CD14-positive monocyte (primary cell): ENCODE data around the gene WIPI1. TPM values are rescaled to one million over a fixed set of nuclear protein-coding genes. Genes with fewer than 3 reads are reported as not detected.

Source experiments
- DNase-seq, 3 donors: peaks; one replicate each; pipeline ENCODE4 v3.0.0-alpha.2; 2011 to 2022
- H2AFZ ChIP-seq: 2 replicates; pipeline ENCODE4 v1.6.0; 2012; ENCODE audit warnings: mild to moderate bottlenecking, low read depth, low read length, inconsistent platforms; ENCODE audit not compliant: insufficient read depth, poor library complexity, severe bottlenecking
- H3K27ac ChIP-seq, 2 donors: 1 replicate in 1 of 2; 2 replicates in 1 of 2; pipeline ENCODE4 v1.5.1; 2012 to 2013; ENCODE audit warnings: low read length in 2 of 2, control low read depth in 1 of 2, inconsistent platforms in 1 of 2, low read depth in 1 of 2, mild to moderate bottlenecking in 1 of 2
- H3K27me3 ChIP-seq, 2 donors: one replicate each; pipeline versions ENCODE4 v1.6.0 to v1.6.1; 2011 to 2013; ENCODE audit warnings: low read length in 2 of 2; ENCODE audit not compliant: control insufficient read depth in 2 of 2, insufficient read depth in 2 of 2
- H3K36me3 ChIP-seq, 2 donors: replicated peaks in 1 of 2; 1 replicate in 1 of 2; 2 replicates in 1 of 2; pipeline versions ENCODE4 v1.5.1 to v1.6.1; 2012 to 2013; ENCODE audit warnings: low read length in 2 of 2, control low read depth in 1 of 2, inconsistent platforms in 1 of 2, mild to moderate bottlenecking in 1 of 2; ENCODE audit not compliant: insufficient read depth in 2 of 2, control insufficient read depth in 1 of 2
- H3K4me1 ChIP-seq, 2 donors: 1 replicate in 1 of 2; 2 replicates in 1 of 2; pipeline versions ENCODE4 v1.5.1 to v1.6.1; 2012 to 2013; ENCODE audit warnings: low read length in 2 of 2, control low read depth in 1 of 2, inconsistent platforms in 1 of 2, mild to moderate bottlenecking in 1 of 2, moderate library complexity in 1 of 2; ENCODE audit not compliant: insufficient read depth in 2 of 2, control insufficient read depth in 1 of 2
- H3K4me2 ChIP-seq: replicated peaks from 2 replicates; pipeline ENCODE3; 2012; ENCODE audit warnings: low read length, moderate library complexity, mild to moderate bottlenecking; ENCODE audit not compliant: poor library complexity, severe bottlenecking; ENCODE audit errors: extremely low read depth
- H3K4me3 ChIP-seq, 3 experiments: fragments of 200-600 bp in 1 of 3; sonication (generic) in 1 of 3; replicated peaks in 1 of 3; 1 replicate in 2 of 3; 2 replicates in 1 of 3; pipeline ENCODE4 v1.5.1; 2011 to 2013; ENCODE audit warnings: low read length in 3 of 3, mild to moderate bottlenecking in 3 of 3, control low read depth in 2 of 3, low read depth in 2 of 3, inconsistent platforms in 1 of 3, moderate library complexity in 1 of 3
- H3K79me2 ChIP-seq: 2 replicates; pipeline ENCODE4 v1.6.0; 2012; ENCODE audit warnings: mild to moderate bottlenecking, control low read depth, inconsistent platforms, low read length, moderate library complexity; ENCODE audit not compliant: insufficient read depth
- H3K9ac ChIP-seq: 2 replicates; pipeline ENCODE4 v1.6.0; 2017; ENCODE audit warnings: low read length, mild to moderate bottlenecking; ENCODE audit not compliant: insufficient read depth, poor library complexity, severe bottlenecking
- H3K9me3 ChIP-seq, 2 donors: replicated peaks in 1 of 2; 1 replicate in 1 of 2; 2 replicates in 1 of 2; pipeline versions ENCODE4 v1.5.1 to v1.6.1; 2012 to 2013; ENCODE audit warnings: low read length in 2 of 2, control low read depth in 1 of 2; ENCODE audit not compliant: control insufficient read depth in 1 of 2, insufficient read depth in 1 of 2
- H4K20me1 ChIP-seq: 2 replicates; pipeline ENCODE4 v1.6.0; 2012; ENCODE audit warnings: mild to moderate bottlenecking, low read length, control low read depth, moderate library complexity; ENCODE audit not compliant: insufficient read depth
- H3K27ac Mint-ChIP-seq, 7 donors: one replicate each; pipeline ENCODE4 v1.8.0; 2020; ENCODE audit warnings: mild to moderate bottlenecking in 7 of 7, mixed read lengths in 7 of 7, moderate library complexity in 6 of 7, inconsistent platforms in 2 of 7
- H3K27me3 Mint-ChIP-seq, 3 donors: one replicate each; pipeline ENCODE4 v1.8.0; 2021 to 2022; ENCODE audit warnings: low read depth in 3 of 3, mild to moderate bottlenecking in 3 of 3, mixed read lengths in 3 of 3, moderate library complexity in 3 of 3, inconsistent platforms in 1 of 3
- H3K36me3 Mint-ChIP-seq, 2 donors: one replicate each; pipeline ENCODE4 v1.8.0; 2020; ENCODE audit warnings: mixed read lengths in 2 of 2, inconsistent platforms in 1 of 2, mild to moderate bottlenecking in 1 of 2
- H3K4me1 Mint-ChIP-seq: one replicate; pipeline ENCODE4 v1.8.0; 2020; ENCODE audit warnings: mild to moderate bottlenecking, mixed read lengths
- H3K4me3 Mint-ChIP-seq, 2 donors: one replicate each; pipeline ENCODE4 v1.8.0; 2020; ENCODE audit warnings: mild to moderate bottlenecking in 2 of 2, mixed read lengths in 2 of 2, moderate library complexity in 1 of 2
- H3K9me3 Mint-ChIP-seq, 7 donors: one replicate each; pipeline ENCODE4 v1.8.0; 2020 to 2022; ENCODE audit warnings: mixed read lengths in 7 of 7, mild to moderate bottlenecking in 6 of 7, moderate library complexity in 6 of 7, inconsistent platforms in 2 of 7
- CTCF ChIP-seq: fragments of 200-600 bp; IDR thresholded peaks from one replicate; pipeline ENCODE4 v1.8.0; 2022; ENCODE audit warnings: antibody characterized with exemption, mild to moderate bottlenecking
- WGBS: methylation state at CpG from one replicate; pipeline ENCODE4 v1.1.5; 2013; ENCODE audit warnings: missing lambda C conversion rate; ENCODE audit not compliant: insufficient coverage; 5-methylcytosine and 5-hydroxymethylcytosine counted together
- intact Hi-C, 2 donors: fragments of 100-400 bp; cut with micrococcal nuclease; formaldehyde crosslinking; loops; one replicate each; pipeline versions ENCODE4 v1.15.0 to v1.15.1; 2023
- polyA plus RNA-seq, 3 donors: library from polyadenylated mRNA; depleted of rRNA in 1 of 3; unstranded in 2 of 3; stranded (reverse) in 1 of 3; fragments of 300-500 nt in 2 of 3; fragments of >200 nt in 1 of 3; fragmentation: Illumina TruSeq in 2 of 3; gene quantifications; 1 replicate in 2 of 3; 2 replicates in 1 of 3; pipeline ENCODE4 v1.2.3, GENCODE V29; 2012 to 2021

Gene WIPI1
- polyA plus RNA-seq, 3 donors = 19.9 to 31.9 (median 22.1) TPM

- Mint-ChIP-seq H3K27me3 (peaks cover 0 to 3% (median 1%) of the 10 kb centered on the region in 3 donors), H3K4me1 (no peaks in the 10 kb centered on the region), H3K9me3 (peaks cover 0 to 6% (median 2%) of the 10 kb centered on the region in 7 donors), H3K36me3 (peaks cover 63 to 83% of the 10 kb centered on the region in 2 donors), H3K27ac (no peak overlapping the region), H3K4me3 (no peak overlapping the region)
- Histone ChIP-seq H3K27me3 (no peaks in the 10 kb centered on the region), H2AFZ (no peak overlapping the region), H3K4me1 (no peaks in the 10 kb centered on the region), H3K9me3 (no peaks in the 10 kb centered on the region), H3K36me3 (peaks cover 41 to 66% of the 10 kb centered on the region in 2 donors), H4K20me1 (no peaks in the 10 kb centered on the region), H3K79me2 (no peaks in the 10 kb centered on the region), H3K4me2 (no peak overlapping the region), H3K27ac (no peak overlapping the region), H3K9ac (no peak overlapping the region), H3K4me3 (no peak overlapping the region)
- intact Hi-C loops = no loop called here
- DNase-seq = no peak
- TF ChIP-seq CTCF = no peak
- no CpG with 5 or more reads among the region's 9 CpGs for WGBS
Observed at GRCh38 chr17:68421486-68421885, 35.8 kb downstream of the WIPI1 start.

- intact Hi-C loops = no loop called here
- Mint-ChIP-seq H3K36me3 (peaks cover 59 to 79% of the 10 kb centered on the region in 2 donors), H3K9me3 (peaks cover 0 to 14% (median 8%) of the 10 kb centered on the region in 7 donors), H3K27me3 (peaks cover 0 to 3% (median 1%) of the 10 kb centered on the region in 3 donors), H3K27ac (no peak overlapping the region), H3K4me3 (no peak overlapping the region), H3K4me1 (peaks cover 1% of the 10 kb centered on the region)
- H3K9me3 ChIP-seq = no peaks in the 10 kb centered on the region
- no peak for DNase-seq
- no peak overlapping the region for H3K4me3 ChIP-seq
- no peaks in the 10 kb centered on the region for H3K79me2 ChIP-seq
- no peak overlapping the region for H3K27ac ChIP-seq
- peaks cover 34 to 53% of the 10 kb centered on the region in 2 donors for H3K36me3 ChIP-seq
- no peak for TF ChIP-seq CTCF
- H2AFZ ChIP-seq = no peak overlapping the region
- no peak overlapping the region for H3K4me2 ChIP-seq
- H3K9ac ChIP-seq = no peak overlapping the region
- WGBS = 97% methylated on average over 9 of the region's 14 CpGs
- no peaks in the 10 kb centered on the region for H3K27me3 ChIP-seq
- H3K4me1 ChIP-seq = no peaks in the 10 kb centered on the region
- H4K20me1 ChIP-seq = no peaks in the 10 kb centered on the region
Observed at GRCh38 chr17:68420065-68420464, 37.2 kb downstream of the WIPI1 start.
